NCI-H1694 treated with DMSO at 0.1 percent for 48 hours (cell line): ENCODE data around the gene TRIM8.

Experiments
- DNase-seq: peaks from one replicate; lab custom pipeline; 2025; lab: John Stamatoyannopoulos, UW

The TRIM8 gene

DNA sequence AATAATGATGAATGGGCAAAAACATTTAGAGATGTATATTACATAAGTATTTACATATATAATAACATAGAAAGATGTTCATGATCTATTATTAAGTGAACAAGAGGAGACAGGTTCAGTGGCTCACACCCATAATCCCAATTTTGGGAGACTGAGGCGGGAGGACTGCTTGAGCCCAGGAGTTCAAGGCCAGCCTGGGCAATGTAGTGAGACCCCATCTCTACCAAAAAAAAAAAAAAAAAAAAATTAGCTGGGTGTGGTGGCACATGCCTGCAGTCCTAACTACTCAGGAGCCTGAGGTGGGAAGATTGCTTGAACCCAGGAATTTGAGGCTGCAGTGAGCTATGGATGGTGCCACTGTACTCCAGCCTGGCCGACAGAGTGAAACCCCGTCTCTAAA lies 57.5 kb downstream of the TRIM8 start:
- no peak for DNase-seq

- no peak for DNase-seq
Observed at GRCh38 chr10:102702742-102703141, 58.5 kb downstream of the TRIM8 start.

DNA sequence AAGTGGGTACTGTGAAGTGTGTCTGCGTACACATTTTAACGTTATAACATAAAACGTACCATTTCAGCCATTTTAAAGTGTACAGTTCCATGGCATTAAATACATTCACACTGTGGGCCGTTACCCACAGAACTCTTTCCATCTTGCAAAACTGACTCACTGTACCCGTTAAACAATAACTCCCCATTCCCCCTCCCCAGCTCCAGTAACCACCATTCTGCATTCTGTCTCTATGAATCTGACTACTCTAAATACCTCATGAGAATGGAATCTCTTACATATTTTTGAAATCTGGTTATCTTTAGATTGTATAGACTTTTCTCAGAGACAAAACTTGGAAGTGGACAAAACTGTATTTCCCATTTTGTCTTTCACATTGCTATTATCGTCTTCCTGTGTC lies 60.6 kb downstream of the TRIM8 start:
- DNase-seq: no peak

- DNase-seq: no peak
Observed at GRCh38 chr10:102705531-102705930, 61.3 kb downstream of the TRIM8 start.
